Hepatic stellate cell (primary cell): ENCODE measurements around the gene PGBD5.

ENCODE experiments used
- DNase-seq: peaks from one replicate; pipeline ENCODE4 v3.0.0; 2011; ENCODE audit warnings: low spot score

Gene PGBD5

GRCh38 chr1:230376296-230376695, 49.8 kb downstream of the PGBD5 start:
- no peak for DNase-seq

GRCh38 chr1:230375780-230376179, 50.4 kb downstream of the PGBD5 start:
- no peak for DNase-seq

- DNase-seq, result no peak
Observed at GRCh38 chr1:230375147-230375546, 51.0 kb downstream of the PGBD5 start.

- no peak for DNase-seq
Observed at GRCh38 chr1:230371923-230372703, 54.0 kb downstream of the PGBD5 start.

GRCh38 chr1:230370109-230370508, 56.0 kb downstream of the PGBD5 start:
- DNase-seq, result no peak

- no peak for DNase-seq
Observed at GRCh38 chr1:230368871-230369270, 57.3 kb downstream of the PGBD5 start.

- DNase-seq, result no peak
Observed at GRCh38 chr1:230368363-230368762, 57.8 kb downstream of the PGBD5 start.

- no peak for DNase-seq
Observed at GRCh38 chr1:230366504-230366915, 59.6 kb downstream of the PGBD5 start.

- DNase-seq, result no peak
Observed at GRCh38 chr1:230365723-230366307, 60.3 kb downstream of the PGBD5 start.

GRCh38 chr1:230362949-230363348, 63.2 kb downstream of the PGBD5 start:
- no peak for DNase-seq

GRCh38 chr1:230361941-230362340, 64.2 kb downstream of the PGBD5 start:
- DNase-seq, result no peak

GRCh38 chr1:230359992-230360668, 66.0 kb downstream of the PGBD5 start:
- DNase-seq, result no peak

- DNase-seq, result no peak
Observed at GRCh38 chr1:230356869-230357794, 69.0 kb downstream of the PGBD5 start.

GRCh38 chr1:230356190-230356589, 69.9 kb downstream of the PGBD5 start:
- no peak for DNase-seq

GRCh38 chr1:230355594-230355993, 70.5 kb downstream of the PGBD5 start:
- DNase-seq, result no peak

GRCh38 chr1:230355128-230355527, 71.0 kb downstream of the PGBD5 start:
- DNase-seq, result no peak

GRCh38 chr1:230354005-230354404, 72.1 kb downstream of the PGBD5 start:
- no peak for DNase-seq

- no peak for DNase-seq
Observed at GRCh38 chr1:230352537-230352936, 73.6 kb downstream of the PGBD5 start.

GRCh38 chr1:230351983-230352382, 74.1 kb downstream of the PGBD5 start:
- no peak for DNase-seq

- no peak for DNase-seq
Observed at GRCh38 chr1:230351514-230351913, 74.6 kb downstream of the PGBD5 start.

GRCh38 chr1:230350208-230350921, 75.8 kb downstream of the PGBD5 start:
- no peak for DNase-seq

GRCh38 chr1:230349020-230349393, 77.1 kb downstream of the PGBD5 start:
- DNase-seq, result no peak
